Activated CD4-positive, alpha-beta T cell treated with anti-CD3 and anti-CD28 coated beads for 48 hours (primary cell): Measurements from ENCODE around the gene SEPTIN5.

Experiments
- DNase-seq: peaks from one replicate; pipeline ENCODE4 v3.0.0-alpha.2; 2020

Gene SEPTIN5

GRCh38 chr22:19751497-19752245, 37.4 kb downstream of the SEPTIN5 start:
- DNase-seq: no peak

- DNase-seq: no peak
Observed at GRCh38 chr22:19753090-19753842, 39.0 kb downstream of the SEPTIN5 start.

- DNase-seq: no peak
Observed at GRCh38 chr22:19753996-19754700, 39.8 kb downstream of the SEPTIN5 start.

GRCh38 chr22:19754701-19755144, 40.4 kb downstream of the SEPTIN5 start:
- no peak for DNase-seq

DNA sequence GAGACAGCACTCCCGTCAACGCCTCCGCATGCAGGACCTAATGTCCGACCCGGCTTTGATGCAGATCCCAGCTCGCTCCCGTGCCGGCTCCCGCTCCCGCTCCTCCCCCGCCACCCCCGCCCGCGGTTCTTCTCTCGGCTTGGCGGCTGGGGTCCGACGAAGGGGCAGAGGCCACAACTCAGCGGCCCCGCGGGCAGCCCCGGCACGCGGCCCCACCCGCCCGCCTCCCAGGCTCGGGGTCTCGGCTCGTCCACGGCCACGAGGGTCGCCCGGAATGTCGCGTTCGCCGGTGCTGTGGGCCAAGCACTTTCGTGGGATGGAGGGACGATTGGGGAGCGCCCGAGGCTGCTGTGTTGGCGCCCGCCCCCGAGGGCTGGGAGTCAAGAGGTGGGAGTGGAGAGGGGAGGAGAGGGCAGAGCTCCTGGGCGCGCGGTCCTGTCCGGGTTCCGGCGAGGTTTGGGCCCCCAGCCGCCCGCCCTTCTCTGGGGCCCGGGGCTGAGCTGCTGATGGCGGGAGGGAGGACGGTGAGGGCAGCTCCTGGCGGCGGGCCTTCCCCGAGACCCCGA, 40.9 kb downstream of the SEPTIN5 start:
- DNase-seq: no peak

- DNase-seq: no peak
Observed at GRCh38 chr22:19755722-19756287, 41.5 kb downstream of the SEPTIN5 start.

DNA sequence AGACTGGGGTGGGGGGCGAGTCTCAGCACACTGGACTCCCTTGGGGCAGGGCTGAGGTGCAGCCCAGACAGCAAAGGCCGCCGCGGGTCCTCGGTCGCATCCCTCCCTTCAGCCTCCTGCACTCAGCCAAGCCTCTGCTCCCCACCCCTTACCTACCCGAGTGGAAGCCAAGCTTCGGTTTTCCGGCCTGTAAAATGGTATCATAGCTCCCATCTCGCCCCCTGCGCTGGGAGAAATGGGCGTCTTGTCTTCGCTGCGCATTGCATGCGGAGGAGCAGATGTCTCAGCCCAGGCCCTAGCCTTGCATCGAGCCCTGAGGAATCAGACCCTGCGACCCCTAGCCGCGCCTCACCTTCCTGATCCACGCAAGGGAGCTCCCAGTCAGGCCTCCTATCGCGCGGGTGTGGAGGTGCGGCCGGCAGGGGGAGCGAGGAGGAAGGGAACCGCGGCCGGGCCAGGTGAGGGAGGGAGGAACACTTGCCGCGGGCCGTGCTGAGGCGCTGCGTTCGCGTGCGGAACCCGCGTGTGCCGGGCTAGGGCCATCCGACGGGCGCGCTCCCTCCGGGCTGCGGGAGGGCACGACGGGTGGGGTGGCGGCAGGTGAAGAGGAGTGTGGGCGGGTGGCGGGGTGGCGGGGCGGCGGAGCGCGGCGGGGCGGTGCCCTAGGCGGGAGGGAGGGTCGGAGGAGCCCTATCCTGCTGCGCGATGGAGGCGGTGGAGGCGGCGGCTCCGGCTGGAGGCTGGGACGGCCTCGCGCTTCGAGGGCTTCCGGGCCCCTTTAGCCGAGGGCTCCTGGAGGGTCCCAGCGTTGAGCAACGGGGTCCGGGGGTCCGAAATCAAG, 42.2 kb downstream of the SEPTIN5 start:
- peak; percentile 75 for DNase-seq

- DNase-seq: no peak
Observed at GRCh38 chr22:19757140-19757984, 43.1 kb downstream of the SEPTIN5 start.

DNA sequence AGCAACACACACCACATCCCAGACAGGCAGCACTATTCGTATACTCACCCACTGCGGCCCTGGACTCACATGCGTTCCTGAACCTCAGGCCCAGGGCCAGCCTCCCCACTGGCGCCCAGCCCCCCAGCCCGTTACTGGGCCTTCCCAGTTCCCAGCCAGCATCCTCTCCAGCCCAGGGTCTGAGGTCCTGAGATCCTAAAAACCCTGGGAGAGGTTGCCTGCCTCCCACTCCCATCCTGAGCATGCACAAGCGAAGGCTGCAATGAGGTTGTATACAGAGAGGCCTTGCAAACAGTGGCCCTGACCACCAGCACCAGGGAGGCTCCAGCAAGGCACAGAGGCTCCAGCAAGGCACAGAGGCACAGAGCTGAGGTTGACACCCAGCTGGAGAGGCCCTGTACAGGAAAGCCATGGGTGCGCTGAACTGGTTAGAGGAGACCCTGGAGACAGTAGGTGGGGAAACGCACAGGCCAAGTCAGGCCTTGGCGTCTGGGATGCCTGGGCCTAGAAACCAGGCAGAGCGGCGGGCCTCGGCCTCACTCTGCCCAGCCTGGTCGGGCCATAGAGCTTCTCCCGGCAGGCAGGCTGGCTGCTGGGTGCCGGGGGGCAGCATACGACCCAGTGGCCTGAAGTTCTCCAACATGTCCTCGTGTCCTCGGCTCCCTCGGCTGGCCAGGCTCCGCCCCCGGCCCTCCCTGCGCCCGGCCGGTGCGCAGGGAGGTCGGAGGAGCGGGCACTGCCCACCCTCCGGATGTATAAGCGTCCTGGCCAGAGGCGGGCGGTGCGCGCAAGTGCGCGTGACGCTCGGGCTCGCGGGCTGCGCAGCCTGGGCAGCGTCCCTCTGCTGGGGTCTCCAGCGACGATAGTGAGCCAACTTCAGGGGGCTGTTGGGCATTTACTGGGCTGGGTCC, 43.9 kb downstream of the SEPTIN5 start:
- DNase-seq: no peak

DNA sequence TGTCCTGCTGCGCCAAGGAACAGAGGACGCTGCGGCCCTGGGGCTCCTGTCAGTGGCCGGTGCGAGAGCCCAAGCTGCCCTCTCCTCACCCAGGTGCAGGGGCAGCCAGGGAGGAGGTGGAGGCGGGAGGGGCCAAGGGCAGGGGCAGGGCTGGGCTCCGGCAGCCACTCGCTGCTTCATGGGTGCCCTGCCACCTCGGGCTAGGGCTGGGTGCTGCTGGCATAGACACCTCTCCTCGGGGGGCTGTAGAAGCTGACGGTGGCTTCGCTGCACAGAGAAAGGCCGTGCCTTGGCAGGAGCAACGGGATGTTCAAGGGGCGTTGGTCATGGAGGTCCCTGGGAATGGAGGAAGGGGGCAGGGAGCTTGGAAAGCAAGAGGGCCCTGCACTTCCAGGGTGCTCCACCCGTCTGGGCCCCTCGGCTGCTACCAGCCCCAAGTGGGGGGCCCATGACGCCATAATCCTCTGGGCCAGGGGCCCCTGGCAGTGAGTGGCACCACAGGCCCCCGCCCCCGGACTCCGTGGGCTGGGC, 44.7 kb downstream of the SEPTIN5 start:
- no peak for DNase-seq

DNA sequence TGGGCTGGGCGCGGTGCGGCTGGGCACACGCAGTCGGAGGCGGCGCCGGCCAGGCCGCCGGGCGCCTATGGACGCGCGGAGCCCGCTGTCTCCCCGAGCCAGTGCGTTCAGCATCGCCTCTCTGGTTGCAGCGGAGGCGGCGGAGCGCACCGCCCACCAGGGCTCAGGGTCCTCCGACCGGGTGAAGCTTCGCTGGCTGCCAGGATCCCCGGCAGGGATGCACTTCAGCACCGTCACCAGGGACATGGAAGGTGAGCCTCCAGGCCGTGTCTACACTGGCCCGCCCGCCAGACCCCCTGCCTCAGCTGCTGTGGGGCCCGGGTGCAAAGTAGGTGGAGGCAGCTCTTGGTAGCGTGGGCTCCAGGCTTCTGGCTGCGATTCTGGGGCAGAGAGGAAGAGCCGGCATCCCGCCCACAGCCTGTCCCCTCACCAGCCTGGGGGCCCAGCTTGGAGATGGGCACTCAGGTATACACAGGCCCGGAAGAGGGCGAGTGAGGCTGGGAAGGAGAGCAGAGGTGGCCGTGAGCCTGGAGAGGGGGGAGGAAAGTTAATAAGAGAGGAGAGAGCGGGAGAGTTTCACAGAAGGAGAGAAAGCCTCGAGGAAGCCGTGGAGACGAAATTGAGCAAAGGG, 45.2 kb downstream of the SEPTIN5 start:
- DNase-seq: no peak

DNA sequence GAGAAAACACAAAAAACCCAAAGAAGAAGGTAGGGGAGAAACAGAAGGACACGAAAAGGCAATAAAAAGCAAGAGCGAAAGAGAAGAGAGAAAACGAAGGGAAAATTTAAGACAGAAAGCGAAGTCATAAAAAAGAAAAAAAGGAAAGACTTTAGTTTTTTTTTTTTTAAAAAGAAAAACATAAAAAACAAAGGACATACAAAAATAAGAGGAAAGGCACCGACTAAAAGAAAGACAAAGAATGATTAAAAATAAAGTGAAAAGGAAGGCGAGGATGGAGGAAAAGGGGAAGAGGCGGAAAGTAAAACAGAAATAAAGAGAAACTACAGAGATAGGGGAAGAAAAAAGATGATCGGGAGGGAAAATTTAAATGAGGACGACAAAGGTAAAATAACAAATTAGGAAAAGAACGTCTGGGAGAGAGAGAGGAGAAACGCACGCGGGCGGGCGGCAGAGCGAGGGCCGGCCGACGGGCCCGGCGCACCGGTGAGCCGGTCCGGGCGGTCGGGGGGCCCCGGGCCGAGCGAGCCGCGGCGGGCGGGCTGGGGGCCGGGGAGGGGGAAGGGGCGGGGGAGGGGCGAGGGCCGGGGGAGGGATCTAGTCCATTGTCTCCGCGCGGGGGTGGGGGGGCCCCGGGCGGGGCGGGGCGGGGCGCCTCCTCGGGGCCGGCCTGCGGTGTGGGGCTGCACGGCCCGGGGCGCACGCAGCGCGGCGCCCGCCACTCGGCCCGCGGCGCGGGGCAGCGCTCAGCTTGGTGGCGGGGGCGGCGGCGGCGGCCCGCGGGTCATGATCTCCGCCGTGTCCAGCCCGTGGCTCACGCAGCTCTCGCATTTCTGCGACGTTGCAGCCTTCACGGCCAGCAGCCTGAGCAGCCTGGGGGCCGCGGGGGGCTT, 46.0 kb downstream of the SEPTIN5 start, which contains the start of gene TBX1:
Gene TBX1 (plus strand): TSS at position 721 of the 893 bp plus-strand sequence. CDS start 66 bp downstream, at position 787.
- no peak for DNase-seq

- no peak for DNase-seq
Observed at GRCh38 chr22:19760951-19761724, 46.8 kb downstream of the SEPTIN5 start.

DNA sequence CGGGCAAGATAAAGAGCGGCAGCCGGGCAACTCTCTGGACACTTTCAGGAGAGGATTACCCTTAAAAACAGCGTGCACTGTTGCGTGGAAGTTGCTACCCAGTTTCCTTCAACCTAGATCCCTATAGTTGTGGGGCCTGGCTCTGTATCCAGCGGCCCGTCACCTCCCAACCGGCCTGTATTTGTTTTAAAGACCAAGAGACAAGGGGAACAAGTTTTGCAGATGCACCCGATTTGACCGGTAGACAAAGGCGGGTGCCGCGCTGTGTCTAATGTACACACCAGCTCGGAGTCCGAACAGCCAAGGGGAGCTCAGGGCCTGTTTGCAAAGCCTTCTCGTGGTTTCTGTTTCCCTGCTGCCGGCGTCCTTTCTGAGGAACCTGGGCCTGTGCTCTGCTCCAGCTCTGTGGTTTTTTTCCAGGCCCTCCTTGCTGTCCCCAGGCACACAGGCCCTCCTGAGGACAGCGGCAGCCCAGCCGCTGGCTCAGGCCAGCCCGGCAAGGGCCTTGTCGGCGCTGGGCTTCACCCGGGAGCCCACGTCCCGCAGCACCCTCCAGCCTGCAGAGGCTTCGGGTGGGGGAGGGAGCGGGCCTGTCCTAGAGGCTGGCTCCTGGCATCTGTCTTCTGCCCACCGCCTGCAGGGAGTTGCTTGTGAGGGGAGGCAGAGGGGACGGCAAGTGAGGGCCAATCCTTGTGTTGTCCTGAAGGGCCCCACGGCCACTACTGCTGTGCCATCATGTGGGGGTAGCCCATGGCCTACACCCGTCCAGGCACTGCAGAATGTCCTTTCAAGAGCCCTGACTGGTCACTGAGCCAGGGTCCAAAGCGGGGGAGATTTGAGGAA, 47.6 kb downstream of the SEPTIN5 start:
- no peak for DNase-seq

DNA sequence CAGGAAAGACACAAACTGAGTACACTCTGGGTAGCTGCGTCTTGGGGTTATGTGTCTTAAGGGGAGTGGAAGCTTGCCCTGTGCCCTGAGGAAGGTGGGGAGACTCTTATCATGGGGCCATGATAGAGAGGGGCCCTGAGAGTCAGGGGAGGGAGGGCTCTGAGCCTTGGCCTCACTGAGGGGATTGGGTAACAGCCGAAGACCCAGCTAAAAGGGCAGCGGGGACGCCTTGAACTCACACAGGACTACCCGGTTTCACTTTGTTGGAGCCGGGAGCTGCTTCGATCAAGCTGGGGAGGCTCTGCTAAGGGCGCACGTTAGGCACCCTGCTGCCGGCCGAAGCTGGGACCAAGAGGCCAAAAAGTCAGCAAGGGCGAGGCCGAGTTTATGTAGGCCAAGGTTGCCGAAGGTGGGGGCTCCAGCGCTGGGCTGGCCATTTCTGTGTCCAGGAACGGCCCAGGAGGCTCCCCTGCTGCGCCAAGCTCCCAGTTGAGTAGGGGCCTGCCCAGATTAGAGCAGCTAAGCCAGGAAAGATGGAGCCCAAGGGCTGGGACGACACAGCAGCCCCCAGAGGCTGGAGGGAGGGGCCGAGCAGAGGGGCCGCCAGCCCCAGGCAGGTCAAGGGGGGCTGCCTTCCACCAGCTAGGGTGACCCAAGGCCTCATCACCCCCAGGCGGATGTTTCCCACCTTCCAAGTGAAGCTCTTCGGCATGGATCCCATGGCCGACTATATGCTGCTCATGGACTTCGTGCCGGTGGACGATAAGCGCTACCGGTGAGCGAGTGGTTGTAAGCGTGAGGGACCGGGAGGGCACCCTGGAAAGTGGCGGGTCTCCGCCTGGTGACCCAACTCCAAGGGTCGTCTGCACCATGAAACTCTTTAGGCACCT, 48.5 kb downstream of the SEPTIN5 start:
- DNase-seq: no peak
